GM19452 (cell line): Measurements from ENCODE around the gene SBNO2.
"Not testable (repeated sequence)": the region's sequence is repeated elsewhere in the genome, so short reads cannot be mapped to it uniquely, and the experiment has no call there.

ENCODE experiments used
- ATAC-seq: cut with Tn5 transposase; IDR thresholded peaks from one replicate; pipeline ENCODE4 v1.9.1; 2021; ENCODE audit not compliant: unreplicated experiment

The SBNO2 gene

GRCh38 chr19:1122021-1122971 lies 51.8 kb downstream of the SBNO2 start:
- no peak for ATAC-seq

- ATAC-seq = no peak
Observed at GRCh38 chr19:1121395-1121794, 52.7 kb downstream of the SBNO2 start.

GRCh38 chr19:1119475-1120217 lies 54.4 kb downstream of the SBNO2 start:
- ATAC-seq = no peak

GRCh38 chr19:1118999-1119398 lies 55.1 kb downstream of the SBNO2 start:
- no peak for ATAC-seq

GRCh38 chr19:1117654-1118053 lies 56.4 kb downstream of the SBNO2 start:
- ATAC-seq = no peak

- no peak for ATAC-seq
Observed at GRCh38 chr19:1116726-1117581, 57.1 kb downstream of the SBNO2 start.

DNA sequence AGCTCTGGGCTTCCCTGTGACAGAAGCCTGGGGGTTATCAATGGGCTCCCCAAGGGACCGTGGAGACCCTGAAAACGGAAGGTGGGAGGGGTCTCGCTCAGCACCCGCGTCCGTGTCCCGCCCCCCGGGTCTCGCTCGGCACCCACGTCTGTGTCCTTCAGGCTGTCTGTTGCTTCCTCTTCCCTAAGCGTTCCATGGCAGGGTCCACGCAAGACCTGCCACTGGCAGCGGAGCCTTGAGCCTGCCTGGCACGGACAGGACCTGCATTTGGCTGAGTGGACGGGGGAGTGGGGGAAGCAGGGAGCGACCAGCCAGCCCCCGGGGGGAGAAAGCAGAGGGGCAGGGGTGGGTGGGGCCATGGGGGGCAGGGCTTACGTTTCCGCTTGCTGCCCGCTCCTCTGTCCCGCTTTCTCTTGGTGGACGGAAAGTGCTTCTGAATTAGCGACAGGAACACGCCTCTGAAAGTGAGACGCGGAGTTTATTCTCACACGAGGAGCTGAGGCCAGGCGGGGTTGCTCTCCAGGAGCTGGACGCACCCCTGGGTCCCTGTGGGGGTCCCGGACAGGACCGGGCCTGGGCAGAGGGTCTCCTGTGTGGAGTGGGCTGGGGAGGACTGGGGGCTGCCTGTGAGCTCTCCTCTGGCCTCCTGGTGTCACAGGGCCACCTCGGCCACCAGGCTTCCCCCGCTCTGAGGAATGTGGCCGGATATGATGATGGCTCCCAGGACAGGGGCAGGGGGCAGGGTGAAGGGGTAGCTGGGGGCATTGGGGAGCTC lies 58.2 kb downstream of the SBNO2 start:
- ATAC-seq = no peak

DNA sequence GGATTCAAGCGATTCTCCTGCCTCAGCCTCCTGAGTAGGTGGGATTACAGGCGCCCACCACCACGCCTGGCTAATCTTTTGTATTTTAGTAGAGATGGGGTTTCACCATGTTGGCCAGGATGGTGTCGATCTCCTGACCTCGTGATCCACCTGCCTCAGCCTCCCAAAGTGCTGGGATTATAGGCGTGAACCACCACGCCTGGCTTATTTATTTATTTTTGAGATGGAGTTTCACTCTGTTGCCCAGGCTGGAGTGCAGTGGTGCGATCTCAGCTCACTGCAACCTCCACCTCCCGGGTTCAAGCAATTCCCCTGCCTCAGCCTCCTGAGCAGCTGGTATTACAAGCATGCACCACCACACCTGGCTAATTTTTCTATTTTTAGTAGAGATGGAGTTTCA lies 59.3 kb downstream of the SBNO2 start:
- ATAC-seq = not testable (repeated sequence)

- no peak for ATAC-seq
Observed at GRCh38 chr19:1113986-1114483, 60.0 kb downstream of the SBNO2 start.

GRCh38 chr19:1113030-1113985 lies 60.8 kb downstream of the SBNO2 start:
- no peak for ATAC-seq

- no peak for ATAC-seq
Observed at GRCh38 chr19:1112268-1113029, 61.6 kb downstream of the SBNO2 start.

DNA sequence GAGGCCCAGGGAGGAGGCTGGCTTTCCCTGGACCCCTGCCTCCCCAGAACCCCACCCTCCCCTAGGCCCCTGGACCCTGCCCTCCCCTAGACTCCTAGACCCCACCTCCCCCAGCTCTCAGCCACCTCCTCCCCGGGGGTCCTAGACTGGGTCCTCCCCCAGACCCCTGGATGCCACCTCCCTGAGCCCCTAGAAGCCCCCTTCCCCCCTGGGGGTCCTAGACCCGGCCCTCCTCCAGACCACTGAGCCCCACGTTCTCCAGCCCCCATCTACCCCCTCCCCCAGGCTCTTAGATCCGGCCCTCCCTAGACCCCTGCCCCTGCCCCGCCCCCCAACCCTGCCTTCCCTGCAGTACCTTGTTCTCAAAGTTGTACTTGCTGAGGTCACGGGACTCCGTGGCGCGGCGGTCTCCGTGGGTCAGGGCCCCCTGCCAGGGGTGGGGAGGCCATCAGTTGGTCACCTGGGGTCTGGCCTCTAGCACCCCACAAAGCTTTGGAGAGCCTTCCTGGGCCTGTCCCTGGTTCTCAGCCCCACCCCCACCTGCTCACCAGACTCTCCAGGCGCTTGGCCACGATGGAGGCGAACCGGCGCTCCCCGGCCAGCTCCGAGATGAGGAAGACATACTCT lies 62.3 kb downstream of the SBNO2 start:
- ATAC-seq = no peak

DNA sequence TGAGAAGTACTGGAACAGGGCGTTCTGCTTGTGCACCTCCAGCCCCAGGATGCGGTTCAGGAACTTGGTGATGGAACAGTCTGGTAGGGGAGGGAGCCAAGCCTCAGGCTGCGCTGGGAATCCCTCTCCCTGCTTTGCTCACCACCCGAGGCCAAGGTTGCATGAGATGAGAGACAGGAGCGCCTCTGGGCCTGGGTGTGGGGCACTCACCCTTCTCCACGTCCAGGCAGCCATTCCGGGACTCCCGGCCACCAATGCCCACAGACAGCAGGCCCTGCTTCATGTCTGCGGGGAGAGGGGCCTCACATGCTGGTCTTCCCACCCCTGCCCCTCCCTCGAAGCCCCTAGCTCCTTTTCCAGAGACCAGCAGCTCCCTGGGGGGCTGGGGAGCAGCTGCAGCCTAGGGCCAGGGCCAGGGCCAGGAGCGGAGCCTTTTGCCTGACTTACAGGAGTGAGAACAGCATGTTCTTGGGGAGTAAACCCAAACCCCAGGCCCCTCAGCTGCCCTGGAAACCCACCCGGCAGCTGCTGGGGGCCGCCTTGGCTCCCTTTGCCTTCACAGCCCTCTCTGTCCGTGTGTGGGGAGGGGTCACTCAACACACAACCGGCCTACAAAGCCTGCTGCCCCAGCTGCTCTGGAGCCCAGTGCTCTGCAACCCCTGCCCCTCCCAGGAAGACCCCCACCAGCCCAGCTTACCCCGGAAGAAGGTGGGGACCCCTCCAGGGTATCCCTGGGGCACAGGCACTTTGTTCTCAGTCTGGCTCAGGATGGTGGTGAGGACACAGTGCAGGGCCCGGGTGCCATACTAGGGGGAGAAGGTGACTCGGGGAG lies 63.0 kb downstream of the SBNO2 start:
- no peak for ATAC-seq

- no peak for ATAC-seq
Observed at GRCh38 chr19:1109697-1110671, 64.1 kb downstream of the SBNO2 start.

GRCh38 chr19:1109032-1109551 lies 65.0 kb downstream of the SBNO2 start:
- no peak for ATAC-seq
